Measurements from ENCODE around the gene FOXL1. TPM values are rescaled to one million over a fixed set of nuclear protein-coding genes. Genes with fewer than 3 reads are reported as not detected.

Gene FOXL1
- total and polyA plus RNA-seq, 2 experiments from 2014 or later = 0.61 to 4.2 TPM

DNA sequence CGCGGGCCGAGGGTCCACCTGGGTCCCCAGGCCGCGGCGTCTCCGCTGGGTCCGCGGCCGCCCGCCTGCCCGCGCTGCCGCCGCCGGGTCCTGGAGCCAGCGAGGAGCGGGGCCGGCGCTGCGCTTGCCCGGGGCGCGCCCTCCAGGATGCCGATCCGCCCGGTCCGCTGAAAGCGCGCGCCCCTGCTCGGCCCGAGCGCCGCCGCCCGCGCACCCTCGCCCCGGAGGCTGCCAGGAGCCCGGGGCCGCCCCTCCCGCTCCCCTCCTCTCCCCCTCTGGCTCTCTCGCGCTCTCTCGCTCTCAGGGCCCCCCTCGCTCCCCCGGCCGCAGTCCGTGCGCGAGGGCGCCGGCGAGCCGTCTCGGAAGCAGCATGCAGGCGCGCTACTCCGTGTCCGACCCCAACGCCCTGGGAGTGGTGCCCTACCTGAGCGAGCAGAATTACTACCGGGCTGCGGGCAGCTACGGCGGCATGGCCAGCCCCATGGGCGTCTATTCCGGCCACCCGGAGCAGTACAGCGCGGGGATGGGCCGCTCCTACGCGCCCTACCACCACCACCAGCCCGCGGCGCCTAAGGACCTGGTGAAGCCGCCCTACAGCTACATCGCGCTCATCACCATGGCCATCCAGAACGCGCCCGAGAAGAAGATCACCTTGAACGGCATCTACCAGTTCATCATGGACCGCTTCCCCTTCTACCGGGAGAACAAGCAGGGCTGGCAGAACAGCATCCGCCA lies 11.2 kb upstream of the FOXL1 start:
- H3K27ac ChIP-seq = peak overlapping the region; percentile 71
- H3K4me3 ChIP-seq = peak overlapping the region; percentile 76
- peaks cover 72% of the 10 kb centered on the region for H3K27me3 ChIP-seq
- TF ChIP-seq, protein P1, sequence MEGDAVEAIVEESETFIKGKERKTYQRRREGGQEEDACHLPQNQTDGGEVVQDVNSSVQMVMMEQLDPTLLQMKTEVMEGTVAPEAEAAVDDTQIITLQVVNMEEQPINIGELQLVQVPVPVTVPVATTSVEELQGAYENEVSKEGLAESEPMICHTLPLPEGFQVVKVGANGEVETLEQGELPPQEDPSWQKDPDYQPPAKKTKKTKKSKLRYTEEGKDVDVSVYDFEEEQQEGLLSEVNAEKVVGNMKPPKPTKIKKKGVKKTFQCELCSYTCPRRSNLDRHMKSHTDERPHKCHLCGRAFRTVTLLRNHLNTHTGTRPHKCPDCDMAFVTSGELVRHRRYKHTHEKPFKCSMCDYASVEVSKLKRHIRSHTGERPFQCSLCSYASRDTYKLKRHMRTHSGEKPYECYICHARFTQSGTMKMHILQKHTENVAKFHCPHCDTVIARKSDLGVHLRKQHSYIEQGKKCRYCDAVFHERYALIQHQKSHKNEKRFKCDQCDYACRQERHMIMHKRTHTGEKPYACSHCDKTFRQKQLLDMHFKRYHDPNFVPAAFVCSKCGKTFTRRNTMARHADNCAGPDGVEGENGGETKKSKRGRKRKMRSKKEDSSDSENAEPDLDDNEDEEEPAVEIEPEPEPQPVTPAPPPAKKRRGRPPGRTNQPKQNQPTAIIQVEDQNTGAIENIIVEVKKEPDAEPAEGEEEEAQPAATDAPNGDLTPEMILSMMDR (IDR thresholded peaks at IDR 0.05; ENCODE audit: low read depth, low read length) = no peak
- no peaks in the 10 kb centered on the region for H3K36me3 ChIP-seq
- DNase-seq (ENCODE audit: low read depth in 1 of 2, low spot score in 1 of 2) = peak; percentile 65 to 79
- H3K4me1 ChIP-seq (ENCODE audit: low read depth) = peaks cover 20% of the 10 kb centered on the region
- no peaks in the 10 kb centered on the region for H3K9me3 ChIP-seq (ENCODE audit: low read depth)

DNA sequence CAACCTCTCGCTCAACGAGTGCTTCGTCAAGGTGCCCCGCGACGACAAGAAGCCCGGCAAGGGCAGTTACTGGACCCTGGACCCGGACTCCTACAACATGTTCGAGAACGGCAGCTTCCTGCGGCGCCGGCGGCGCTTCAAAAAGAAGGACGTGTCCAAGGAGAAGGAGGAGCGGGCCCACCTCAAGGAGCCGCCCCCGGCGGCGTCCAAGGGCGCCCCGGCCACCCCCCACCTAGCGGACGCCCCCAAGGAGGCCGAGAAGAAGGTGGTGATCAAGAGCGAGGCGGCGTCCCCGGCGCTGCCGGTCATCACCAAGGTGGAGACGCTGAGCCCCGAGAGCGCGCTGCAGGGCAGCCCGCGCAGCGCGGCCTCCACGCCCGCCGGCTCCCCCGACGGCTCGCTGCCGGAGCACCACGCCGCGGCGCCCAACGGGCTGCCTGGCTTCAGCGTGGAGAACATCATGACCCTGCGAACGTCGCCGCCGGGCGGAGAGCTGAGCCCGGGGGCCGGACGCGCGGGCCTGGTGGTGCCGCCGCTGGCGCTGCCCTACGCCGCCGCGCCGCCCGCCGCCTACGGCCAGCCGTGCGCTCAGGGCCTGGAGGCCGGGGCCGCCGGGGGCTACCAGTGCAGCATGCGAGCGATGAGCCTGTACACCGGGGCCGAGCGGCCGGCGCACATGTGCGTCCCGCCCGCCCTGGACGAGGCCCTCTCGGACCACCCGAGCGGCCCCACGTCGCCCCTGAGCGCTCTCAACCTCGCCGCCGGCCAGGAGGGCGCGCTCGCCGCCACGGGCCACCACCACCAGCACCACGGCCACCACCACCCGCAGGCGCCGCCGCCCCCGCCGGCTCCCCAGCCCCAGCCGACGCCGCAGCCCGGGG lies 10.4 kb upstream of the FOXL1 start:
- Histone ChIP-seq H3K4me3 (peak overlapping the region; percentile 76), H3K36me3 (no peaks in the 10 kb centered on the region), H3K4me1 (ENCODE audit: low read depth) (peaks cover 23% of the 10 kb centered on the region), H3K9me3 (ENCODE audit: low read depth) (no peaks in the 10 kb centered on the region), H3K27me3 (peaks cover 77% of the 10 kb centered on the region), H3K27ac (no peak overlapping the region)
- TF ChIP-seq, protein P1 (IDR thresholded peaks at IDR 0.05; ENCODE audit: low read depth, low read length) = peak; percentile 12
- peak; percentile 62 to 67 for DNase-seq (ENCODE audit: low read depth in 1 of 2, low spot score in 1 of 2)

DNA sequence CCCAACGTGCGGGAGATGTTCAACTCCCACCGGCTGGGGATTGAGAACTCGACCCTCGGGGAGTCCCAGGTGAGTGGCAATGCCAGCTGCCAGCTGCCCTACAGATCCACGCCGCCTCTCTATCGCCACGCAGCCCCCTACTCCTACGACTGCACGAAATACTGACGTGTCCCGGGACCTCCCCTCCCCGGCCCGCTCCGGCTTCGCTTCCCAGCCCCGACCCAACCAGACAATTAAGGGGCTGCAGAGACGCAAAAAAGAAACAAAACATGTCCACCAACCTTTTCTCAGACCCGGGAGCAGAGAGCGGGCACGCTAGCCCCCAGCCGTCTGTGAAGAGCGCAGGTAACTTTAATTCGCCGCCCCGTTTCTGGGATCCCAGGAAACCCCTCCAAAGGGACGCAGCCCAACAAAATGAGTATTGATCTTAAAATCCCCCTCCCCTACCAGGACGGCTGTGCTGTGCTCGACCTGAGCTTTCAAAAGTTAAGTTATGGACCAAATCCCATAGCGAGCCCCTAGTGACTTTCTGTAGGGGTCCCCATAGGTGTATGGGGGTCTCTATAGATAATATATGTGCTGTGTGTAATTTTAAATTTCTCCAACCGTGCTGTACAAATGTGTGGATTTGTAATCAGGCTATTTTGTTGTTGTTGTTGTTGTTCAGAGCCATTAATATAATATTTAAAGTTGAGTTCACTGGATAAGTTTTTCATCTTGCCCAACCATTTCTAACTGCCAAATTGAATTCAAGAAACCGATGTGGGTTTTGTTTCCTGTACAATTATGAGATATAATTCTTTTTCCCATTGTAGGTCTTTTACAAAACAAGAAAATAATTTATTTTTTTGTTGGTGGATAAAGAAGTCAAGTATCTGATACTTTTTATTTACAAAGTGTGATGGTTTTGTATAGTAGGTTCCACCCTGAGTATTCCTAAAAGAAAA lies 9.4 kb upstream of the FOXL1 start:
- TF ChIP-seq, protein P1 (IDR thresholded peaks at IDR 0.05; ENCODE audit: low read depth, low read length) = no peak
- Histone ChIP-seq H3K36me3 (no peaks in the 10 kb centered on the region), H3K9me3 (ENCODE audit: low read depth) (no peaks in the 10 kb centered on the region), H3K27me3 (peaks cover 77% of the 10 kb centered on the region), H3K4me3 (peak overlapping the region; percentile 76), H3K4me1 (ENCODE audit: low read depth) (peaks cover 26% of the 10 kb centered on the region), H3K27ac (no peak overlapping the region)
- no peak for DNase-seq (ENCODE audit: low read depth in 1 of 2, low spot score in 1 of 2)

DNA sequence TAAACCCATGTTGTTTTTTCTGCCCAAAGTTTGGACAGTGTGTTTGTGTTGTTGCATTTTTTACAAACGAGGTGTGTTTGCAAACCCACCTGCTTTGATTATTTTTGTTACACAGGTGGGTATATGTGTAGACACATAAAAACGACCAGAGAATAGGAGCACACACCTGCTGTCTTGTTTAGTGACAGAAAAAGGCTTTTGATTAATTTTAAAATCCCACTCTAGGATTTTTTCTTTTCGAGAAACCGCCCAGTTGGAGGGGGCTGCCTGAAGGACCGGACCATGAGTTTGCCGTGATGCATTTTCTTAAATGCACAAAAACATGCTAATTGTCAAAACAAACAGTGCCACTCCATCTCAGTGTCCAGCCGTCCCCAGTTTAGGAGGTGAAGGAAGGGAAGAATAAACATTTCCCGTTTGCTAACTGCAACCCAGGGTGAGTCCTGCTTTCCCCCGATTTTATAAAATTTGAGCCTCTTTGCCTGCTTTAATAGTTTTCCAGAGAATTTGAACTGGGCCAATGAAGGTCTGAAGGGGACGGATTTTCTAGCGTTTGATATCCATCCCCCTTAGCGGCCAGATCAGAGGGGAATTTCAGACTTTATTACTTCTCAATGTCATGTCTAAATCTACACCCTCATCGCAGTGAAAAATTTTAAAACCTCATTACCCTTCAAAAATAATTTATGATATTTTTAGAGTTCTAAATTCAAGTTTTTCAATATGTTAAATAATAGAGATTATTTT lies 8.5 kb upstream of the FOXL1 start:
- TF ChIP-seq, protein P1 (IDR thresholded peaks at IDR 0.05; ENCODE audit: low read depth, low read length) = no peak
- Histone ChIP-seq H3K27me3 (peaks cover 68% of the 10 kb centered on the region), H3K27ac (no peak overlapping the region), H3K4me3 (peak overlapping the region; percentile 76), H3K9me3 (ENCODE audit: low read depth) (no peaks in the 10 kb centered on the region), H3K36me3 (no peaks in the 10 kb centered on the region), H3K4me1 (ENCODE audit: low read depth) (peaks cover 31% of the 10 kb centered on the region)
- DNase-seq (ENCODE audit: low read depth in 1 of 2, low spot score in 1 of 2) = no peak
